Neutrophil (primary cell): ENCODE data around the gene PSMB8.
"Not testable (repeated sequence)": the region's sequence is repeated elsewhere in the genome, so short reads cannot be mapped to it uniquely, and the experiment has no call there.

Experiments used
- H3K27ac ChIP-seq: fragments of 200-600 bp; sonication (generic); 2 replicates; pipeline ENCODE4 v1.5.1; 2016; ENCODE audit warnings: mild to moderate bottlenecking, moderate library complexity
- H3K27me3 ChIP-seq: fragments of 200-600 bp; sonication (generic); 2 replicates; pipeline ENCODE4 v1.6.0; 2016; ENCODE audit warnings: mild to moderate bottlenecking
- H3K36me3 ChIP-seq: fragments of 200-600 bp; sonication (generic); 2 replicates; pipeline ENCODE4 v1.5.1; 2017
- H3K4me1 ChIP-seq, 2 experiments: fragments of 200-600 bp in 1 of 2; sonication (generic) in 1 of 2; 1 replicate in 1 of 2; 2 replicates in 1 of 2; pipeline versions ENCODE4 v1.5.1 to v1.6.1; 2013 to 2016; ENCODE audit warnings: low read depth in 1 of 2, low read length in 1 of 2, mild to moderate bottlenecking in 1 of 2, moderate library complexity in 1 of 2; ENCODE audit not compliant: control insufficient read depth in 1 of 2, insufficient read depth in 1 of 2
- H3K4me3 ChIP-seq, 2 experiments: fragments of 200-600 bp in 1 of 2; sonication (generic) in 1 of 2; 1 replicate in 1 of 2; 2 replicates in 1 of 2; pipeline ENCODE4 v1.5.1; 2013 to 2016; ENCODE audit warnings: low read depth in 1 of 2, low read length in 1 of 2, mild to moderate bottlenecking in 1 of 2, moderate library complexity in 1 of 2
- H3K9me3 ChIP-seq: fragments of 200-600 bp; sonication (generic); 2 replicates; pipeline ENCODE4 v1.5.1; 2016
- CTCF ChIP-seq: fragments of 200-600 bp; sonication (generic); IDR thresholded peaks from 2 replicates; pipeline ENCODE4 v1.5.1; 2016; ENCODE audit warnings: antibody characterized with exemption

The PSMB8 gene

DNA sequence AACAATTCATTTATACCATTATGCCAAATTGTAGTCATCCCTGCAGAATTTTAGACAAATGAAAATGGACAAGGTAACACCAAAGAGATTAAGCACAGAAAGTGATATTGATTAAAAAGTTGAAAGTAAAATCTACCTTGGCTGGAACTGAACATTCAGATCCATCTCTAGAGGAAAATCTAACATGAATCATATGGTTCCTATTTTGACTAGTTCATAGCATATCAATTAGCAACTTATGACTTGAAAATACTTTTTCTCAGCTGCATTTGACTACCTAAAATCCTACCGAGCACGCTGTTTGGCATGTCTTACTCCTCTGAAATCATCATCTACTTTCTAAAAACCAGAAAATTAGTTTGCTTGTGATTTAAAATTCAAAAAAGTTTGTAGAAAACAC lies 32.8 kb upstream of the PSMB8 start:
- TF ChIP-seq CTCF = no peak
- H3K9me3 ChIP-seq = no peaks in the 10 kb centered on the region
- H3K4me1 ChIP-seq = no peaks in the 10 kb centered on the region
- no peak overlapping the region for H3K4me3 ChIP-seq
- H3K27me3 ChIP-seq = peaks cover 83% of the 10 kb centered on the region
- H3K27ac ChIP-seq = no peak overlapping the region
- H3K36me3 ChIP-seq = no peaks in the 10 kb centered on the region

GRCh38 chr6:32873947-32874346 lies 30.1 kb upstream of the PSMB8 start:
- not testable (repeated sequence) for H3K9me3 ChIP-seq, H3K27ac ChIP-seq, H3K36me3 ChIP-seq, H3K4me3 ChIP-seq, H3K4me1 ChIP-seq
- H3K27me3 ChIP-seq = peaks cover 80% of the 10 kb centered on the region

DNA sequence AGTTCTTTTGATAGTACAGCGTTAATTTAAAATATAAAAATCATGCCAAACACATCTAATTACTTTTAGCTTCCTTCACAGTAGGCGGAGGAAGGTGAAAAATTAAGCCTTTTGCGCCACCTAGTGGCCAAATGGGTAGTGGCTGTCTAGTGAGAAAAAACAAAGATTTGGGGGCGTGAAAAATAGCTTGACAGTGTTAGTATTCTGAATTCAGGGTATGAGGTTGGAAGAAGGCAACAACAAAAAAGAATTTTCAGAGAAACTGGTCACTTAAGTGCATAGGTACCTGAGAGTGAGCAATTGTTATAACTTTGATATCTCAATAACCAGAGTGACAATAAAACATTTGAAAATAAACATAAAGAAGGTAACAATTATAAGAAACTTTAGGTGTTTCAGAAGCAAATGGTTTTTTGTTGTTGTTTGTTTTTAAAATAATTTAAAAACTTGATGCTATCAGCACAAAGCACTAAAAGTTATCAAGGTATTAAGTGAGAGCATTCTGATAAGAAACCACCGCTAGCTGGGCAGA lies 24.5 kb upstream of the PSMB8 start:
- TF ChIP-seq CTCF = peak; percentile 86
- no peak overlapping the region for H3K4me3 ChIP-seq

DNA sequence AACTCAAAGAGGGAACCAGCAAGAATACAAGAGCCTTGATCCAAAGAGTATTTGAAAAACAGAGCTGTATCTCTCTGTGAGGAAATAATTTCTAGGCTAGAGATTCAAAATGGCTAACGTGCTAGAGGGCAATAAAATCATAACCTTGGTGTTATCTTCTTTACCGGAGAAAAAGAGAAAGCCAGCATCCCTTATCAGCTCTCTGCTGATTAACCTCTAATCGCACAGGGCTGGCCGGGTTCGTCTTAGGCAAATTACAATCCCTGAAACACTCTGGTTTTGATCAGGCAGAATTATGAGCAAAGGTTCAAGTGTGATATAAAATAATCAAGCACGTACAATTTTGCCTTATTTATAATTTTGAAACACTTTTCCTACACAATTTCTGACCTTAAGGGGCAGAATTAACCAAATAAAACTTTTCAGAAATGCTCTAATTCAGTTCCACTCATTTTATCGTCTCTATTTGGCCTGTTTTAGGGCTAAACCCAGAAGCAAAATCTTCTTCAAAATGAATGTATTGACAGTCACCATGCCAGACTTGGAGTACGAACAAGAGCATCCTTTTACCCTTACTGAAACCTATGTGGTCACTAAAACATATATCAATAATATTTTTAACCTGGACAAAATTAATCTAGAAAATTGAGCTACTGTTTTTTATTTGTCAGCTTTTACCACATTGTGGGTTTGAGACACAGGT lies 23.9 kb upstream of the PSMB8 start:
- Histone ChIP-seq H3K4me3 (peak overlapping the region; percentile 7 to 23), H3K9me3 (no peaks in the 10 kb centered on the region), H3K36me3 (peaks cover 11% of the 10 kb centered on the region), H3K27me3 (peaks cover 30% of the 10 kb centered on the region), H3K4me1 (peaks cover 17 to 20% of the 10 kb centered on the region in 2 experiments), H3K27ac (peak overlapping the region; percentile 80)
- no peak for TF ChIP-seq CTCF

More for the DNA sequence above, 24.5 kb upstream of the PSMB8 start:
- Histone ChIP-seq H3K4me1 (peaks cover 17 to 20% of the 10 kb centered on the region in 2 experiments), H3K27ac (peak overlapping the region; percentile 80), H3K36me3 (peaks cover 11% of the 10 kb centered on the region), H3K9me3 (no peaks in the 10 kb centered on the region), H3K27me3 (peaks cover 30% of the 10 kb centered on the region)

DNA sequence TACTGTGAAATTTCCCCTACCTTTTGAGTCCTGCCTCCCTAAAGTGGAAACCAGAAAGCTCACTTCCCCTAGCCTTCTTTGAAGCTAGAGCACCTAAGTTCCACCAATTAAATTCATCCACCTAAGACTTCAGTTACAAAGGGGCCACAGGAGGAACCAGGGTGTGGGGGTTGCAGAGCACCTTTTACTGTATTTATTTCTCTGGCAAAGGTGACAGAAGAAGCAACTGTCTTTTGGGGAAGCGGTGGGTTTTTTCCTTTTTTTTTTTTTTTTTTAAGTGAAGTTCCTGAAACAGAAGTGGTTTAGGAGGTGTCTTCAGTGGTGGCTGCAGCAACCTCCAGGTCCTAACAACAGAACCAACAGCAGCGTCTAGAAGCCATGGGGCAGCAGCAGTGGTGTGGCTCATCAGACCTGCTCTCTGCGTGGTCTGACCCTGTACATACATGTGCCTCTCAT lies 23.2 kb upstream of the PSMB8 start:
- H3K9me3 ChIP-seq = no peaks in the 10 kb centered on the region
- H3K4me1 ChIP-seq = peaks cover 17 to 20% of the 10 kb centered on the region in 2 experiments
- peak overlapping the region; percentile 80 for H3K27ac ChIP-seq
- peak overlapping the region; percentile 7 to 23 for H3K4me3 ChIP-seq
- H3K36me3 ChIP-seq = peaks cover 15% of the 10 kb centered on the region
- peaks cover 28% of the 10 kb centered on the region for H3K27me3 ChIP-seq
- TF ChIP-seq CTCF = no peak

- no peaks in the 10 kb centered on the region for H3K9me3 ChIP-seq
- no peak overlapping the region for H3K4me3 ChIP-seq
- H3K4me1 ChIP-seq = peaks cover 17 to 20% of the 10 kb centered on the region in 2 experiments
- no peak for TF ChIP-seq CTCF
- H3K36me3 ChIP-seq = peaks cover 26% of the 10 kb centered on the region
- peak overlapping the region; percentile 80 for H3K27ac ChIP-seq
- peaks cover 17% of the 10 kb centered on the region for H3K27me3 ChIP-seq
Measured at GRCh38 chr6:32865724-32866443, 22.0 kb upstream of the PSMB8 start.
